NCI-H2107 treated with DMSO at 0.1 percent for 48 hours (cell line): Measurements from ENCODE around the gene DNAH9.
A peak's percentile ranks its signal among the peaks of the same experiment; 100 is the strongest.

Source experiments
- DNase-seq: peaks from one replicate; lab custom pipeline; 2025; ENCODE audit not compliant: unreplicated experiment; lab: John Stamatoyannopoulos, UW

DNAH9 gene

DNA sequence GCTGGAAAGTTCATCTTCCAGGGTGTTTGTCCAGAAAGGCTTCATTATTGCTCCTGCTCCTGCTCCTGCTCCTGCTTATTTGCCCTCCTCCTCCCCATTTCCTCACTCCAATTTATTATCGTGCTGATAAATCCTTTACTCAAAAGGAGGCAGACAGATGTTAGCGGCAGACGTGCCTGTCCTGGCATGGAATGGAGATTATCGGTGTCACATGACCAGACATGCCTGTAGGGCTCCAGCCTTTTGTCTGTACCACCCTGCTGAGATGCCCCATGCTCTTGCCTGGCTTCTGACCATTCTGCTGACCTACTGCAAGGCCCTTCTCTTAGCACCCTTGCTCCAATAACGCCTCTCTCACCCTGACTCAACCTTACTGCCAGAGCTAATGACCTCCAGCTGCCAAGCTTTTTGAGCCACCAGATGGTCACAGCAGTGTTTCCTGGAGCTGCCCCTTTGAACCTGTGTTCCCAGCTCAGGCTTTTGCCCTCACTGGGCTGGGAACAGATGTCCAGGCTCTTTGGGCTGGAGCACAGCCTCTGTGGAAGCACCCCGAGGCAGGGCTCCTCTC, 12.8 kb downstream of the DNAH9 start:
- no peak for DNase-seq

DNA sequence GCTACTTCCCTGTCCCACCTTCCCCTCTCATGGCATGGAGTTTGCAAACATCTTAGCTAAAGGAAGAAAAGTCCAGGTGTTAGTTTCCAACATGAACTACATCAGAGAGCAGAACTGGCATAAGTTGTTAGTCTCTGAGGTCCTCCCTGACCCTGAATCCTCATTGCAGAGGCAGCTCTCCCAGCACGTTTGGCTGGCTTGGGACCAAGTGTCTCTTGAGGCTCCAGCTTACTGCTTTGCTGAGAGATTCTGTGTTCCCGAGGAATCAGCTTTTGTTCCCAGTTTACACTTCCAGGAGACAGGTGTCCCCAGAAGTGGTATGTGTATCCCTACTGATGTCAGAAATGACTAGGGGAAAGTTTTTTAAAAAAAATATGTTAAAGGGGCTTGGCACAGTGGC, 14.7 kb downstream of the DNAH9 start:
- no peak for DNase-seq

DNA sequence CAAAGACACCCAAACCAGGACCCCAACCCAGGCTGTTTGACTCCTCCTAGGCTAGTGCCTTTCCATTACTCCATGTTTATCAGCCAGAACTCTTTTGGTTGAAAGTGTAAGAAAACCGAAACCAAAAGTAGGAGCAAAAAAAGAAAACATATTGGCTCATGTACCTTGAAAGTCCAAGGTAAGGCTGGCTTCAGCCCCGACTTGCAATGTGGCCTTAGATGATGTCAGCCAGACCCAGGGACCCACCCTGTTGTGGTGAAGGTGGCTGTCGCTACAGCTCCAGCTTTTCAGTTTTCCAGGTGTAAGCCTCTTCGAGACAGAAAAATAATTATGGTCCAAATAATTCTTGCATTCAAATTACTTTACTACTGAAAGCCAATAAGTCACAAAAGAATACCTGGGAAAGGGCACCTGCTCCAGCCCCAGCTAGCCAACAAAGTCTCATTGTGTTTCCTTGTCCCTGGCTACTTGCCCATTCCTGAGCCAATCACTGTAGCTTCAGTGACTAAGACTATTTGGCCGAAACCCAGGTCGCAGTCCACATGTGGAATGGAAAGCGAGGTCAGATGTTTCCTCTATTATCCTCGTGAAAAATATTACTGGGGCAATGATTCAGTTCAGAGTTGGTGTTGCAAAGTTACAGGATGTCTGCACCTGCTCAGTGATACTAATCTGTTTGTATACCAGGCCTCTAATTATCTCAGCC, 20.7 kb downstream of the DNAH9 start:
- no peak for DNase-seq

DNA sequence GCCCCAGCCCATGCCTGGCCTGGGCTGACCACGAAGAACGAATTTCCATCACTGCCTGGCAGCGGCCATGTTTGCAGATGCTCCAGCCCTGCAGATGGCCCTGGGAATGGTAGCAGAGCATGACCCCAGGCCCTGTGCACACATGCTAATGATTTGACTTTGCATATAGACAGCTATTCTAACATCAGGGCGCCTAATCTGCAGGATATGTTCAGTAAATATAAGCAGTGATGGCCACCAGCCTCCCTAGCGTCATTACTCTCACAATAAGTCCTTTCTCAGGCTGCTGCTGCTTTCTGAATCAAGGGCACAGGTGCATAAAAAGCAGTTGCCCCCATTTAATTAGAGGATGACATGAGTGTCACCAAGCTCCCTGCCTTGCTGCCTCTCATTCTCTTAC, 24.2 kb downstream of the DNAH9 start:
- DNase-seq: no peak

DNA sequence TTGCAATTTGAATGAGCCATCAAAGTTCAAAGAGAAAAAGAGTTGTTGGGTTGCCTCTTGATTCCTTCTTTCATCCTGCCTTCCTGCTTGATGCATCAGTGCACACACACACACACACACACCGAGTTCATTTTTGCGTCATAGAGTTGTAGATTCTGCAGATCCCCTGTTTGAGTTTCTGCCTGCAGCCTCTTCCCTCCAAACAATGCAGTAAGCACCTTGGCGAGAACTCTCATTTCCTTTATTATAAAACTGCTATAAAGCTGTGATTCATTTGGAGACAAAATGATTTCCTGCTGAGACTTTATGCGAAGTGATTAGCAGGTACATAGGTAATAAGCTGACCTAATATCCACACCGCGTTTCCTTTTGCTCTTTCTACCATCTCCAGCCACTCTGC, 26.7 kb downstream of the DNAH9 start:
- DNase-seq: no peak

DNA sequence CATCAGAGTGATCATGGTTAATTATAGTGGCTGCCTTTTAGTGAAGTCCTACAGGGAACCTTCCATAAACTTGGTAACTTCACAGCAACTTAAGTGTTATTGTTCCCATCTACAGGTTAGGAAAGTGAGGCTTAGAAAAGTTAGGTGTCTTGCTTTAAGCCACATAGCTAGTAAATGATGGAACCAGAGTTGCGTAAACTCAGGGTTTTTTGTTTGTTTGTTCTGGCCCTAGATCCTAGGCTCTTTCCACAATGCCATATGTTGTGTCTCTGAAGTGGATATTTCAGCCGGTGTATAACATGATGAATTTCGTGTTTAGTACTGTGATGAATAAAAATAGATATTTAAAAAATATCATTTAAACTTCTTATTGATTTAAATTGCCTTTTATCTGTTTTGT, 27.6 kb downstream of the DNAH9 start:
- DNase-seq: no peak

DNA sequence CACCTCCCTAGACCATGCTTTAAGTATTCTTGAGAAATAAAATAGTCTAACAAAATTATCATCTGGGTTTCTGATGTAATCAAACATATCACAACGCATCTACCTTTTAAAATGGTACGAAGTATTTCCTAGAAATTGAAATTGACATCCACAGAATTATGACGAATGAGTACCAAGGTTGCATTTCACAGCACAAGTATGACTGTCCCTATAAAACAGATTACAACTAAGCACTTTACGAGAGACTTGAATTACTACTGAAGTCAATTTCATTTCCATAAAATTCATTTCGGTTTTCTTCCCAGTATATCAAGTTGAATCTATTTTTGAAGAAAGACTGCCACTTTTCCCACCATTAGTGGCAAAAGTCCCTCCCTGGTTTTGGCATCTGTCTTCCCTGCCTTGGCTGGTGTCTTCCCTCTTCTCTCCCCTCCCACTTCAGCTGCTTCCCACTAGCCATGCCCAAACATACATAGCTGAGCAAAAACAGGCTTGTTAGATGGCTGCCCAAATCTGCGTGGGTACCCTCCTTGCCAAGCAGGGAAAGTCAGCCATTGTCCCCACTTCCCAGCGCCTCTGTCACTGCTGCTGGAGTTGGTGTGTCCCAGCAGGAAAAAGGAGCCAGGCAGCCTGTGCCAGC, 29.2 kb downstream of the DNAH9 start:
- no peak for DNase-seq

DNA sequence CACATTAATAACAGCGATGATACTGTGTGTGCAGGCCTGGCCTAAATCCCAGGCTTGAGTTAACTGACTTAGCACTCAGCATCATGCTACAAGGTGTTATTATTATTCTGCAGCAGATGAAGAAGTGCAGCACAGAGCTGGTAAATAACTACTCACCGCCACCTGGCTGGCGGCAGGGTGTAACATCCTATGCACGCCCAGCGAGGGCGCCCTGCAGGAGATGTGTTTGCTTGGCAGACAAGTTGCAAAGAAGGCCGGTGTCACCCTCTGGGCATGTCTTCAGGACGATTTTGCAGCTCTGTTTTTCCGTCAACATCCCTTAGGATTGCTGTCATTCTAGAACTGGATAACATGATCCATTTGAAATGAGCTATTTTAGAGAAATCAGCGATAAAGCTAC, 30.1 kb downstream of the DNAH9 start:
- DNase-seq: no peak

DNA sequence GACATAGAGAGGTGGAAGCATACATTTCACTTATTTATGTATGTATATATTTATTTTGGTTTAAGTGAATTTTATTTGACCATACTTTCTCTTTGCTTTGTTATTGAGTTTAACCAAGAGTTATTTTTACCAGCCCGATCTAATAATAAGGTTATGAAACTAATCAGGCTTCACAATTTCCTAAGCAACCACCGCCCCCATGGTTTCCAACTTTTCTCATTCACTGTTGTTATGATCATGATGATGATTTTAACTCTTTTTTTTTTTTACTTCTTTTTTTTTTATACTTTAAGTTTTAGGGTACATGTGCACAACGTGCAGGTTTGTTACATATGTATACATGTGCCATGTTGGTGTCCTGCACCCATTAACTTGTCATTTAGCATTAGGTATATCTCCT, 30.6 kb downstream of the DNAH9 start:
- DNase-seq: no peak

DNA sequence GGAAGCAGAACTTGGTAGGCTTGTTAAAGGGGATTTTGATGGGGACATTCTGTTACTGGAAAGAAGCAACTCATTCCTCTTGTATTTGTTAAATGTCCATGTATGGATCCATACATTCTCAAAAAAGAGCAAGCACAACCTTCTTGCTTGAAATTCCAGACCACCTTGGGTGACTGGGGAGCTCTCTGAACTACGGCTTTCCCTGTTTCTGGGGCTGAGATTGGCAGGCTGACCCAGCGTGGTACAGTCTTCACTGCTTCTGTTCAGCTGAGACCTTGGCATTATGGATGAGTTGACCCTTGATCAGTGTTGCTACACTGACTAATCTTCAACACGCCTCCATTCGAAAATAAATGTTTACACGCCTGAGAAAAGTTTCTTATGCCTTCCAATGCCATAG, 38.5 kb downstream of the DNAH9 start:
- no peak for DNase-seq

DNA sequence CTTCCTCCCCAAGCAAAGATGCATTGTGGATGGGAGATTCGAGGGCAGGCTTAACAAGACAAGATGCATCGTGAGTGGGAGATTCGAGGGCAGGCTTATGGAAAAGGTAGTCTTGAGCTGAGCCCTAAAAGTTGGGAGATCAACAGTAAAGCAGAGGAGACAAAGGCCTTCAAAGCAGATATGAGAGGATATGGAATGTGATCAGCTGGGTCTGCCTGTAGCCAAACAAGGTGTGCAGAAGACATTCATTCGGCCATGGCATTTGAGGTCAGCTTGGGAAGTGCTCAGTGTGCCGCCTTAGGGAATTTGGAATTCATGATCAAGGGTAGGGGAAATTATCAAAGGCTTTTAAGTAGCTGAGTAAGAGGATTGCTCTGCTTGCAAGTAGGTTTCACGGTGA, 39.5 kb downstream of the DNAH9 start:
- no peak for DNase-seq

DNA sequence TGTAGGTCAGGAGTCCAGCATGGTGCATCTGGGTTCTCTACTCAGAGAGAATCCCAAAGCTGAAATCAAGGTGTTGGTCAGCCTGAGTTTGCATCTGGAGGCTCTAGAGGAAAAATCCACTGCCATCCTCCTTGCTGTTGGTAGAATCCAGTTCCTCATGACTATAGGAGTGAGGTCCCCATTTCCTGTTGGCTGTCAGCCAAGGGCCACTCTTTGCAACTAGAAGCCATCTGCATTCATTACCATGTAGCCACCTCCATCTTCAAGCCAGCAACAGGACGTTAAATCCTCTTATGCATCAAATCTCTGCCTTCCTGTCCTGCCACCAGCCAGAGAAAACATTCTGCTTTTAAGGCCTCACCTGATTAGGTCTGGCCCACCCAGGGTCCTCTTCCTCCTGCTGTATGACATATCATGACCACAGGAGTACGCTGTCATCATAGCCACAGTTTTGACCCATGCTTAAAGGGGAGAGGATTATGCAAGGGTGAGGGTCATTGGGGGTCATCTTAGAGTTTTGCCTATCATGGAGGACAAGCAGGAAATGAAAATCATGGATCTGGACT, 40.5 kb downstream of the DNAH9 start:
- no peak for DNase-seq

DNA sequence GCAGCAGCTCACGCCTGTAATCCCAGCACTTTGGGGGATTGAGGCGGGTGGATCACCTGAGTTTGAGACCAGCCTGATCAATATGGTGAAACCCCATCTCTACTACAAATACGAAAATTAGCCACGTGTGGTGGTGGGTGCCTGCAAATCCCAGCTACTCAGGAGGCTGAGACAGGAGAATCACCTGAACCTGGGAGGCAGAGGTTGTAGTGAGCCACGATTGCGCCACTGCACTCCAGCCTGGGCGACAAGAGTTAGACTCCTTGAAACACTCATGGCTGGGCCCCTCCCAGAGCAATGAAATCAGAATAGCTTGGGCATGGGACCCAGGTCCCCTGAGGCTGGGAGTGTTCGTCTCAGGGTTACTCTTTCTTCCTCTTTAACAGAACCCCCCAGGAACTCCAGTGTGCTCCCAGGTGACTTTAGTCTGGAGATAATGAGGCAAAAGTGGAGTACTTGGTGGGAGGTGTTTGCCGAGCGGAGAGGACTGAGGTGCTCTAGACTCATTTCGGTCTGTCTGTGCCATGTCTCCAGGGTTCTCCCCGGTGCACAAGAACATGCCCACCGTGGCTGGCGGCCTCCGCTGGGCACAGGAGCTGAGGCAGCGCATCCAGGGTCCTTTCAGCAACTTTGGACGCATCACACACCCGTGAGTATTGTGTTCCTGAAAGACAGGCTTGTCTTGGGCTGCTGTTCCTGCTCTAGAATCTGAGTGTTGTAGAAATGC, 41.6 kb downstream of the DNAH9 start:
- no peak for DNase-seq

DNA sequence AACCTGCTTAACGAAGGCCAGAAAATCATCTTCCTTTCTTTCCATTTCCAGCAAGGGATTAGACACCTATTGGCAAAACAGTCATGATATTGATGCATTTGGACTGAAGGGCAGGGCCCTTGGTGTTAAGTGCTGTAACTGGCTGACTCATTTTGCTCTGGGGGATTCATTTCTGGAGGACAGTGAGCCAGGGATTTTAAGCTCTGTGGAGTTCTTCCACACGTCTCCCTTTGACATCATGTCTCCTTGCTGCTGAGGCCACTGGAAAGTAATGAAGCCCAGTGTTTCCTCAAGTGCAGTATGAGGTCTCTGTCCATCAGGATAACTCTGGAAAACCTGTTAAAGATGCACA, 42.2 kb downstream of the DNAH9 start:
- DNase-seq: no peak

DNA sequence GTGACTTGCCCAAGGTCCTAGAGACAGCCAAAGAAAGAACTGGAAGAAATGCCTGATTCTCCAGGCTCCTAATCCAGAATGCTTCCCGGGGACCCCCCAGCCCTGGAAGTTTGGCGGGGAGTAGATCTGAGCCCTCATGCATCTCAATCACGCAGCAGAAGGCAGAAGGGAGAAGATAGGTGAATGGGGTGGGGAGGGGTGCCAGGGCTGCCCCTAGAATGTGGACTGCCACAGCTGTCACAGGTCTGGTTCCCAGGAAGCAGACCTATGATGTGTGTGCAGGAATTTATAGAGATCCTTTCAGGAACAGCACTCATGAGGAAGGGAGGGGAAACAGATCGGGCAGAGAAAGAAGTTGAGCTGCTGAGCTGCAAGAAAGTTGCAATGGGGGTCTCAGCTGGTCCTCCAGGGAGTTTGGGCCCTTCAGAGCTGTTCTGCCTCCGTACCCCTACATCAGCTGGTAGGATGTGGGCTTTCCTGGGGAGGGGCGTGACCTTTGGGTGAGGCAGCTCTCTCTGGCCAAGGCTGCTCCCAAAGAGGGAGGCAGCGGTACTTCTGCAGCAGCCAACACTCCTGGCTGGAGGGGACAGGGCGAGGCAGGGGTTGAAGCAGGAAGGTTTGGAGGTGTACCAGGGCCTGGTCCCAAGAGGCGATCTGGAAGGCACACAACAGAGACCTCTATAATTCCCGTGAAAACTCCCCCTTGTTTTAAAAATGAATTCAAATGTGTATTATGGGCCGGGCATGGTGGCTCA, 43.4 kb downstream of the DNAH9 start:
- DNase-seq: no peak

DNA sequence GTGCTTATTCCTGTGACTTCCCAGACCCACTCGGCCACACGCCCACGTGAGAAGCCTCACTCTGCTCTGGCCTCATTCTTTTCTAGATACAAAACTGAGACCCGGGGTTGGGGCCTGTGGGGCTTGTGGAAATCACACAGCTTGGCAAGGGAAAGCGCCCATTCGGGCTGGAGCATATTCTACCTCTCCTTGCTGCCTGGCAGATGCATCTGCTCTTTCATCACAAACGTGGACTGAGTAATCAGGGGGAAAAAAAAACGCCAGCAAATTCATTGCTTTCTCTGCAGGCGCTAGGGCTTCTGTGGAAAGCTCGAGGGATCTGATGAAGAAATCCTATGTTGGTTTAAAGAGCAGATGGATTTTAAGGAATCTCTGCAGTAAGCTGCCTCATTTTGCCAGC, 44.4 kb downstream of the DNAH9 start:
- DNase-seq: no peak

DNA sequence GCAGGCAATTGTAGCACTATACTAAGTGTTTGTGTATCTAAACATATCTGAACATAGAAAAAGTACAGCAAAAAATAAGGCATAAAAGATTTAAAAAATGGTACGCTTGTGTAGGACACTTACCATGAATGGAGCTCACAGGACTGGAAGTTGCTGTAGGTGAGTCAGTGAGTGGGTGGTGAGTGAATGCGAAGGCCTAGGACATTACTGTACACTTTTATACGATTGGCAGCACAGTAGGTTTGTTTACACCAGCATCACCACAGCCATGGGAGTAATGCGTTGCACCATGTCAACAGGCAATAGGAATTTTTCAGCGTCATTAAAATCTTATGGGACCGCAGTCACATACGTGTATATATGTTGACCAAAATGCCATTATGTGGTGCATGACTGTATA, 45.6 kb downstream of the DNAH9 start:
- no peak for DNase-seq

DNA sequence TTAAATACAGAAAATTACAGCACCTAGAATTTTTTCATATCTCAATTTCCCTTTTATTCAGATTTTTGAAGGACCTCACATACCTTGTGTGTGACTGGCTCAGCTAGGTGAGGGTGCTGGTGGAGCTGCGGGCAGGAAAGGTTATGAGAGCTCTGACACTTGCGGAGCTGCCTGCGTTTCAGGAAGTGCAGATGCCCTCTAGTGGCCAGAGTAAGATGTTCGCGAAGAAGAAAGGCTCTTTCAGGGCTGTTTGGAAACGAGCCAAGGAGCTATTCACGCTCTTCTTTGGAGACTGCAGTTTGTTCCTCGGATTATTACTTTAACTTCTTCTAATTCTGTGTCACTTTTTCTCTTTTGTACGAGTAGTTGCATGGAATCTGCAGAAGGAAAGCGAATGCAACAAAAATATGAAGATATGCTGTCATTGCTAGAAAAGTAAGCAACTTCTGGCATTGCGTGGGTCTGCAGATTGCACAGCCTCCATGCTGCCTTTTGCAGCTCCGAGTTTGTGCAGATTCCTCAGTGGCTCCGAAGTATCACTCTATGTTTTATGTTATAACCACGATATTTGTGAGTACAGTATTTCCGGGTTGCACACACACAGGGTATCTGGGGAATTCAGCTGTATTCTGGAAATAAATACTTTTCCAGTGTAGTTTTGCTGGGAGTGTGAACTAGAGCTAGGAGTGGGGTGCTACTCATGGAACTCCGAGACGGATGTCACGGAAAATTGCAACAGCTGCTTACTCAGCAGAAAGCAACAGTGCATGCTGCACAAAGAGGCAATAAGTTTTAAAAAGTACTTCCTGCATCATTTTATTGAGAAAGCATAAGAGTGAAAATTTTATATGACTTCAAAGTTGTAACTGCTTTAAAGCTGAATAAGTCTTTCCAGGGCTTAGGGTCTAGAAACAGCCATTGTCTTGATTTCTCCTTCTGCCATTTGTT, 46.3 kb downstream of the DNAH9 start:
- DNase-seq: peak; percentile 26

DNA sequence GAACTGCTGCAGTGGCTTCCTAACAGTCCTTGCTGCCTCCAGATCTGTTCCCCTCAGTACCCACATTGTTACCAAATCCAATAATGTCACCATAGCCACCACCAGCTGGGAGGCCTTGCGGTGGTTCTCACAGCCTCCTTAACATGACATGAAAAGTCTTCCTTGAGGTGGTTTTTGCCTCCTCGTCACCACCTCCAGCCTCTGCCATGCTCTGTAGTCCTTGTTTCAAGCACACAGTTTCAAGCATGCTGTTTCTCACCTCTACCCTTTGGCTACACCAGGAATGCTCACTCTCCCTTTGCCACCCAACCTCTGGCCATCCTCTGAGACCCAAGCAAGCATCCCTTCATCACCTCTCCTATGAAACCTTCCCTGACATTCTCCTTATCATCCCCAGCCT, 47.2 kb downstream of the DNAH9 start:
- DNase-seq: no peak

DNA sequence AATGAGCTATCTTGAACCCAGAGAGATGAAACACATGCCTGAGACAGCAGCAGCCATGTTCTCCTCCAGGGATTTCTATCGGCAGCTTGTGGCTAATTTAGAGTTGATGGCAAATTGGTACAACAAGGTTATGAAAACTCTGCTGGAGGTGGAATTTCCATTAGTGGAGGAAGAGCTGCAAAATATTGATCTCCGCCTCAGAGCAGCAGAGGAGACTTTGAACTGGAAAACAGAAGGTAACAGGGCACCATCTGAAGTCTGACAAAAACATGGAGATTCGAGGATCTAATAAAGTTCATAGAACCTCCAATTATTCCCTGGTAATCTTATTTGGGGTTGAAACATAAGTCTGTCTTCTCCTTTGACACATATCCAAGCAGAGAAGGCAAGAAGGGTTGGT, 52.8 kb downstream of the DNAH9 start:
- DNase-seq: no peak
